H9 (cell line): ENCODE measurements around the gene CCDC3. TPM values are rescaled to one million over a fixed set of nuclear protein-coding genes. Genes with fewer than 3 reads are reported as not detected.

Source experiments
- DNase-seq: peaks from one replicate; pipeline ENCODE4 v3.0.0-alpha.2; 2017
- H2AFZ ChIP-seq: one replicate; pipeline ENCODE4 v1.6.1; 2013; ENCODE audit warnings: mild to moderate bottlenecking, low read length, control low read depth, moderate library complexity
- H2AK5ac ChIP-seq: 2 replicates; pipeline ENCODE4 v1.6.1; 2013; ENCODE audit warnings: low read length, control low read depth, mixed read lengths; ENCODE audit not compliant: insufficient read length
- H2BK120ac ChIP-seq: one replicate; pipeline ENCODE4 v1.6.1; 2013; ENCODE audit warnings: low read depth, mild to moderate bottlenecking, low read length, control low read depth, inconsistent platforms; ENCODE audit not compliant: poor library complexity, severe bottlenecking
- H2BK12ac ChIP-seq: 2 replicates; pipeline ENCODE4 v1.6.1; 2013; ENCODE audit warnings: low read length, control low read depth, mixed read lengths, low read depth; ENCODE audit not compliant: insufficient read length
- H2BK15ac ChIP-seq: 2 replicates; pipeline ENCODE4 v1.6.1; 2013; ENCODE audit warnings: low read depth, low read length, control low read depth
- H2BK20ac ChIP-seq: one replicate; pipeline ENCODE4 v1.6.1; 2013; ENCODE audit warnings: low read depth, mild to moderate bottlenecking, low read length, control low read depth, inconsistent platforms; ENCODE audit not compliant: poor library complexity, severe bottlenecking
- H2BK5ac ChIP-seq: 2 replicates; pipeline ENCODE4 v1.6.1; 2013; ENCODE audit warnings: low read length, control low read depth, mixed read lengths; ENCODE audit not compliant: insufficient read length
- H3K14ac ChIP-seq: 2 replicates; pipeline ENCODE4 v1.6.1; 2013; ENCODE audit warnings: low read length, control low read depth; ENCODE audit not compliant: insufficient read depth
- H3K18ac ChIP-seq: 2 replicates; pipeline ENCODE4 v1.6.1; 2013; ENCODE audit warnings: low read depth, mild to moderate bottlenecking, mixed read lengths, low read length, control low read depth; ENCODE audit not compliant: insufficient read length
- H3K23ac ChIP-seq: 2 replicates; pipeline ENCODE4 v1.6.1; 2013; ENCODE audit warnings: low read length, control low read depth, mixed read lengths, low read depth; ENCODE audit not compliant: insufficient read length
- H3K23me2 ChIP-seq: 2 replicates; pipeline ENCODE4 v1.6.1; 2013; ENCODE audit warnings: low read depth, mild to moderate bottlenecking, mixed read lengths, low read length, control low read depth; ENCODE audit not compliant: insufficient read length, poor library complexity, severe bottlenecking
- H3K27ac ChIP-seq: 2 replicates; pipeline ENCODE4 v1.5.1; 2013; ENCODE audit warnings: low read length, control low read depth, mixed read lengths, low read depth; ENCODE audit not compliant: insufficient read length
- H3K27me3 ChIP-seq: 2 replicates; pipeline ENCODE4 v1.6.1; 2013; ENCODE audit warnings: low read length, control low read depth, inconsistent platforms; ENCODE audit not compliant: insufficient read depth
- H3K4ac ChIP-seq: 2 replicates; pipeline ENCODE4 v1.6.1; 2013; ENCODE audit warnings: low read depth, mild to moderate bottlenecking, control low read depth, inconsistent platforms, low read length, moderate library complexity
- H3K4me1 ChIP-seq: 2 replicates; pipeline ENCODE4 v1.6.1; 2013; ENCODE audit warnings: low read length, control low read depth, inconsistent platforms; ENCODE audit not compliant: insufficient read depth
- H3K4me2 ChIP-seq: 2 replicates; pipeline ENCODE4 v1.6.1; 2013; ENCODE audit warnings: low read length, control low read depth, mixed read lengths; ENCODE audit not compliant: insufficient read length, insufficient read depth
- H3K56ac ChIP-seq: 2 replicates; pipeline ENCODE4 v1.6.1; 2013; ENCODE audit warnings: low read depth, mild to moderate bottlenecking, mixed read lengths, low read length, control low read depth; ENCODE audit not compliant: insufficient read length
- H3K79me1 ChIP-seq: 2 replicates; pipeline ENCODE4 v1.6.1; 2013; ENCODE audit warnings: low read depth, mild to moderate bottlenecking, moderate library complexity, low read length, control low read depth, inconsistent platforms; ENCODE audit not compliant: insufficient read depth, poor library complexity, severe bottlenecking
- H3K79me2 ChIP-seq: 2 replicates; pipeline ENCODE4 v1.6.1; 2013; ENCODE audit warnings: low read length, control low read depth, inconsistent platforms; ENCODE audit not compliant: insufficient read depth
- H3K9ac ChIP-seq: 2 replicates; pipeline ENCODE4 v1.6.1; 2013; ENCODE audit warnings: low read length, control low read depth, mixed read lengths; ENCODE audit not compliant: insufficient read length; ENCODE audit errors: extremely low read depth
- H3K9me3 ChIP-seq: one replicate; pipeline ENCODE4 v1.6.1; 2013; ENCODE audit warnings: low read depth, low read length, inconsistent platforms; ENCODE audit not compliant: control insufficient read depth
- H3T11ph ChIP-seq: one replicate; pipeline ENCODE4 v1.6.1; 2013; ENCODE audit warnings: mild to moderate bottlenecking, low read length, control low read depth, inconsistent platforms
- H4K20me1 ChIP-seq: one replicate; pipeline ENCODE4 v1.6.1; 2013; ENCODE audit not compliant: control insufficient read depth, insufficient read length, insufficient read depth
- H4K5ac ChIP-seq: 2 replicates; pipeline ENCODE4 v1.6.1; 2013; ENCODE audit warnings: low read depth, mild to moderate bottlenecking, mixed read lengths, low read length, control low read depth; ENCODE audit not compliant: insufficient read length
- H4K8ac ChIP-seq: replicated peaks from 2 replicates; pipeline ENCODE4 v1.6.1; 2013; ENCODE audit warnings: low read length, control low read depth, mixed read lengths, low read depth; ENCODE audit not compliant: insufficient read length
- H4K91ac ChIP-seq: 2 replicates; pipeline ENCODE4 v1.6.1; 2013; ENCODE audit warnings: low read depth, mild to moderate bottlenecking, moderate library complexity, mixed read lengths, low read length, control low read depth; ENCODE audit not compliant: insufficient read length
- H3K27ac Mint-ChIP-seq, 3 experiments: 2 replicates in 2 of 3; 3 replicates in 1 of 3; pipeline ENCODE4 v1.8.0; 2020 to 2021; ENCODE audit warnings: mixed read lengths in 3 of 3, mild to moderate bottlenecking in 1 of 3, moderate library complexity in 1 of 3
- H3K27me3 Mint-ChIP-seq: 2 replicates; pipeline ENCODE4 v1.8.0; 2021; ENCODE audit warnings: low read depth, mild to moderate bottlenecking, moderate library complexity, mixed read lengths
- H3K36me3 Mint-ChIP-seq, 3 experiments: 2 replicates in 2 of 3; 3 replicates in 1 of 3; pipeline ENCODE4 v1.8.0; 2020 to 2021; ENCODE audit warnings: low read depth in 3 of 3, mixed read lengths in 3 of 3; ENCODE audit not compliant: insufficient read depth in 1 of 3
- H3K4me1 Mint-ChIP-seq, 2 experiments: 2 replicates each; pipeline ENCODE4 v1.8.0; 2020; ENCODE audit warnings: mixed read lengths in 2 of 2
- H3K4me3 Mint-ChIP-seq, 2 experiments: 2 replicates in 1 of 2; 3 replicates in 1 of 2; pipeline ENCODE4 v1.8.0; 2020 to 2021; ENCODE audit warnings: mild to moderate bottlenecking in 2 of 2, mixed read lengths in 2 of 2, moderate library complexity in 1 of 2
- H3K9me3 Mint-ChIP-seq, 2 experiments: 2 replicates in 1 of 2; 3 replicates in 1 of 2; pipeline ENCODE4 v1.8.0; 2020; ENCODE audit warnings: mild to moderate bottlenecking in 2 of 2, mixed read lengths in 2 of 2, moderate library complexity in 1 of 2
- WGBS: extraction: QIAGEN DNeasy Blood & Tissue Kit; methylation state at CpG from one replicate; pipeline ENCODE4 v1.1.7; 2013; ENCODE audit warnings: missing lambda C conversion rate, low lambda C conversion rate, mixed read lengths; ENCODE audit not compliant: insufficient read length; ENCODE audit errors: extremely low coverage; 5-methylcytosine and 5-hydroxymethylcytosine counted together
- total RNA-seq: library from RNA; stranded (reverse); gene quantifications from 2 replicates; pipeline ENCODE4 v1.2.1, GENCODE V29; 2021
- TF ChIP-seq, protein P1 (sequence below): fragments of 200-600 bp; sonication (generic); conservative IDR thresholded peaks from 3 replicates; pipeline ENCODE4 v1.8.0; 2021; ENCODE audit warnings: antibody characterized with exemption, mild to moderate bottlenecking

The CCDC3 gene
- total RNA-seq, 1 experiment from 2014 or later: 2.3 TPM

DNA sequence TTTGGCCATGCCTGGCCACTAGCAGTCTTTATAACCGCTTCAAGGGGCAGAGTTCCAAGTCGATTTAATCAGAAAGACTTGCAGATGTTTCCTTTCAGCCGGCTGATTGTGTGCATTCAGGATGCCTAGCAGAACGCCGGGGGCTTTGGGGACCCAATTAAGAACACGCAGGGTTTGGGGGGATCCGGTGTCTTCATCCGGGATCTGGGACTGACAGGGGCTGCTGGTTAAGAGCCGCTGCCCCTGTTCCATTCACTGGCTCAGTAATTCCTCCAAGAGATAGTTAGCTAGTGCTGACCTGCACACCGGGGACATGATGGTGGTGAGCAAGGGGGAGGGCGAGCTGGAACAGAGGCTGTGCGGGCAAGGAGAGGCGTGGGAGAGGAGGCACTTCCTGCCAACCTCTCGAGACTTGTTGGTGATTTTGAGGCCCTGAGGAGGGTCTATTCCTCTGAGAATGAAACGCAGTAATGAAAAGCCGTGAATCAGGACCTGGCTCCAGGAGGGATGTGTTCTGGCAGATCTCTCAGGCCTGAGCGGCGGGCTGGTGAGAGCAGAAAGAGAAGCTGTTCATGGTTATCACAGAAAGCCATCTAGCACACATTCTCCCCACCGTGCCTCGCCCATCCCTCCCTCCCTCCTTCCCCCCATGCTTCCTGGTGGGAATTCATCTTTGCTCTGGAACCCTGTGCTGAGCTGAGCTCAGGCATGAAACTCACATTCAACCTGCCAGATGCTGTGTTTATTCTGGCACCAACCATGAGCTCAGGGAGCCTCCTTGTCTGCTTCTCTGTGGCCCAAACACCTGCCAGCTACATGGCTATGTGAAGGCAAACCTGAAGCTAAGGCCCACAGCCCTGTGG, 152.0 kb downstream of the CCDC3 start:
- no peak overlapping the region for H3T11ph ChIP-seq
- H2AFZ ChIP-seq: no peak overlapping the region
- H2BK12ac ChIP-seq: no peak overlapping the region
- H4K5ac ChIP-seq: no peak overlapping the region
- no peaks in the 10 kb centered on the region for H4K20me1 ChIP-seq
- H2BK120ac ChIP-seq: no peak overlapping the region
- H3K4ac ChIP-seq: no peak overlapping the region
- Mint-ChIP-seq H3K9me3 (no peaks in the 10 kb centered on the region), H3K4me3 (no peak overlapping the region), H3K36me3 (no peaks in the 10 kb centered on the region; a peak in 1 of 7 replicates), H3K27ac (no peak overlapping the region; a peak in 1 of 7 replicates), H3K27me3 (no peaks in the 10 kb centered on the region; the same call in 1 of the 2 replicates), H3K4me1 (0 out of 4 replicates have a peak, but pooled peaks cover 3 to 4% of the 10 kb centered on the region in 2 experiments)
- TF ChIP-seq, protein P1, sequence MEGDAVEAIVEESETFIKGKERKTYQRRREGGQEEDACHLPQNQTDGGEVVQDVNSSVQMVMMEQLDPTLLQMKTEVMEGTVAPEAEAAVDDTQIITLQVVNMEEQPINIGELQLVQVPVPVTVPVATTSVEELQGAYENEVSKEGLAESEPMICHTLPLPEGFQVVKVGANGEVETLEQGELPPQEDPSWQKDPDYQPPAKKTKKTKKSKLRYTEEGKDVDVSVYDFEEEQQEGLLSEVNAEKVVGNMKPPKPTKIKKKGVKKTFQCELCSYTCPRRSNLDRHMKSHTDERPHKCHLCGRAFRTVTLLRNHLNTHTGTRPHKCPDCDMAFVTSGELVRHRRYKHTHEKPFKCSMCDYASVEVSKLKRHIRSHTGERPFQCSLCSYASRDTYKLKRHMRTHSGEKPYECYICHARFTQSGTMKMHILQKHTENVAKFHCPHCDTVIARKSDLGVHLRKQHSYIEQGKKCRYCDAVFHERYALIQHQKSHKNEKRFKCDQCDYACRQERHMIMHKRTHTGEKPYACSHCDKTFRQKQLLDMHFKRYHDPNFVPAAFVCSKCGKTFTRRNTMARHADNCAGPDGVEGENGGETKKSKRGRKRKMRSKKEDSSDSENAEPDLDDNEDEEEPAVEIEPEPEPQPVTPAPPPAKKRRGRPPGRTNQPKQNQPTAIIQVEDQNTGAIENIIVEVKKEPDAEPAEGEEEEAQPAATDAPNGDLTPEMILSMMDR: no peak
- no peak overlapping the region for H2BK15ac ChIP-seq
- DNase-seq: no peak
- no peak overlapping the region for H3K18ac ChIP-seq
- no peaks in the 10 kb centered on the region for H3K23me2 ChIP-seq
- no peak overlapping the region for H3K56ac ChIP-seq
- H3K9ac ChIP-seq: no peak overlapping the region
- no peak overlapping the region for H2BK5ac ChIP-seq
- H2AK5ac ChIP-seq: no peak overlapping the region
- H3K79me2 ChIP-seq: no peaks in the 10 kb centered on the region
- H3K9me3 ChIP-seq: no peaks in the 10 kb centered on the region
- no peak overlapping the region for H3K27ac ChIP-seq
- H3K14ac ChIP-seq: no peak overlapping the region
- H3K27me3 ChIP-seq: no peaks in the 10 kb centered on the region
- H4K8ac ChIP-seq: no peak overlapping the region
- H3K4me1 ChIP-seq: no peaks in the 10 kb centered on the region; the same call in 1 of the 2 replicates
- H4K91ac ChIP-seq: no peak overlapping the region
- H3K23ac ChIP-seq: no peak overlapping the region
- no peaks in the 10 kb centered on the region for H3K79me1 ChIP-seq
- no peak overlapping the region for H3K4me2 ChIP-seq
- WGBS: no CpG with 5 or more reads among the region's 20 CpGs
- no peak overlapping the region for H2BK20ac ChIP-seq
